GM23248 (cell line): ENCODE measurements around the gene SPTBN4. TPM values are rescaled to one million over a fixed set of nuclear protein-coding genes. Genes with fewer than 3 reads are reported as not detected.
"Not testable (repeated sequence)": the region's sequence is repeated elsewhere in the genome, so short reads cannot be mapped to it uniquely, and the experiment has no call there.

Experiments used
- DNase-seq: peaks from one replicate; pipeline ENCODE4 v3.0.0-alpha.2; 2015
- H2AFZ ChIP-seq: fragments of 200-600 bp; sonication (generic); 2 replicates; pipeline ENCODE4 v1.6.1; 2016; ENCODE audit warnings: antibody characterized with exemption
- H3F3A ChIP-seq: fragments of 200-600 bp; sonication (generic); 2 replicates; pipeline ENCODE4 v1.6.1; 2016; ENCODE audit warnings: mild to moderate bottlenecking, antibody characterized with exemption, mixed run types; ENCODE audit not compliant: insufficient read depth
- H3K27ac ChIP-seq: fragments of 200-600 bp; sonication (generic); 2 replicates; pipeline ENCODE4 v1.5.1; 2016; ENCODE audit warnings: mild to moderate bottlenecking
- H3K27me3 ChIP-seq: fragments of 200-600 bp; sonication (generic); replicated peaks from 2 replicates; pipeline ENCODE4 v1.6.1; 2016; ENCODE audit warnings: mild to moderate bottlenecking; ENCODE audit not compliant: insufficient read depth
- H3K36me3 ChIP-seq: fragments of 200-600 bp; sonication (generic); 2 replicates; pipeline ENCODE4 v1.6.1; 2016; ENCODE audit warnings: low read depth, mild to moderate bottlenecking
- H3K4me1 ChIP-seq: fragments of 200-600 bp; sonication (generic); 2 replicates; pipeline ENCODE4 v1.6.1; 2016; ENCODE audit warnings: mild to moderate bottlenecking; ENCODE audit not compliant: insufficient read depth
- H3K4me2 ChIP-seq: fragments of 200-600 bp; sonication (generic); one replicate; pipeline ENCODE4 v1.6.1; 2016; ENCODE audit warnings: mild to moderate bottlenecking; ENCODE audit not compliant: unreplicated experiment
- H3K4me3 ChIP-seq: fragments of 200-600 bp; sonication (generic); 2 replicates; pipeline ENCODE4 v1.5.1; 2016; ENCODE audit warnings: mild to moderate bottlenecking
- H3K79me2 ChIP-seq: fragments of 200-600 bp; sonication (generic); 2 replicates; pipeline ENCODE4 v1.6.1; 2016; ENCODE audit warnings: mild to moderate bottlenecking; ENCODE audit not compliant: insufficient read depth
- H3K9ac ChIP-seq: fragments of 200-600 bp; sonication (generic); 2 replicates; pipeline ENCODE4 v1.6.1; 2016; ENCODE audit warnings: mild to moderate bottlenecking
- H3K9me2 ChIP-seq: fragments of 200-600 bp; sonication (generic); 2 replicates; pipeline ENCODE4 v1.6.1; 2016; ENCODE audit warnings: mixed run types, mild to moderate bottlenecking, moderate library complexity; ENCODE audit not compliant: insufficient read depth
- H3K9me3 ChIP-seq: fragments of 200-600 bp; sonication (generic); one replicate; pipeline ENCODE4 v1.6.1; 2017; ENCODE audit warnings: low read depth
- H4K20me1 ChIP-seq: fragments of 200-600 bp; sonication (generic); 2 replicates; pipeline ENCODE4 v1.6.0; 2016; ENCODE audit not compliant: insufficient read depth
- EZH2 ChIP-seq: fragments of 200-600 bp; sonication (generic); IDR thresholded peaks from 2 replicates; pipeline ENCODE4 v1.6.1; 2018; ENCODE audit warnings: antibody characterized with exemption, mild to moderate bottlenecking; ENCODE audit not compliant: insufficient read depth, poor library complexity, severe bottlenecking
- EZH2phosphoT487 ChIP-seq: fragments of 200-600 bp; sonication (generic); IDR thresholded peaks from 2 replicates; pipeline ENCODE4 v1.6.1; 2018; ENCODE audit warnings: antibody characterized with exemption, moderate library complexity, mild to moderate bottlenecking, low read depth; ENCODE audit not compliant: insufficient read depth
- WGBS, 2 experiments: methylation state at CpG; one replicate each; pipeline ENCODE4 v1.1.6; 2015 to 2017; ENCODE audit warnings: low lambda C conversion rate in 2 of 2, low coverage in 1 of 2; ENCODE audit errors: missing lambda C conversion rate in 2 of 2; 5-methylcytosine and 5-hydroxymethylcytosine counted together
- in situ Hi-C: fragments of 300-500 bp; cut with MboI; formaldehyde crosslinking; loops from 2 replicates; pipeline ENCODE4 v1.15.0; 2020
- polyA plus RNA-seq: library from polyadenylated mRNA; unstranded; fragments of >200 nt; fragmentation: Nextera tagmentation; extraction: Ambion mirVana; gene quantifications from 2 replicates; pipeline ENCODE4 v1.2.1, GENCODE V29; 2016
- total RNA-seq: library from RNA; depleted of rRNA; stranded (reverse); fragments of >200 nt; shearing (Covaris generic); gene quantifications from 2 replicates; pipeline ENCODE4 v1.2.3, GENCODE V29; 2014

SPTBN4 gene
- total and polyA plus RNA-seq, 2 experiments from 2014 or later: 0.69 to 2.1 TPM

- peak; percentile 18 for DNase-seq
- no peaks in the 10 kb centered on the region for H3K4me1 ChIP-seq
- TF ChIP-seq EZH2phosphoT487: no peak
- TF ChIP-seq EZH2: no peak
- no peaks in the 10 kb centered on the region for H3K36me3 ChIP-seq
- no peaks in the 10 kb centered on the region for H3K9me3 ChIP-seq
- H3K9me2 ChIP-seq: no peaks in the 10 kb centered on the region
- H3K79me2 ChIP-seq: no peaks in the 10 kb centered on the region
- no peak overlapping the region for H3K4me3 ChIP-seq
- WGBS, 2 experiments: 8 to 18% methylated on average over 6 of the region's 6 CpGs
- no peaks in the 10 kb centered on the region for H3F3A ChIP-seq
- no peaks in the 10 kb centered on the region for H4K20me1 ChIP-seq
- H3K4me2 ChIP-seq: no peak overlapping the region
- no peak overlapping the region for H3K9ac ChIP-seq
- in situ Hi-C loops: no loop called here
- H2AFZ ChIP-seq: no peak overlapping the region
- no peak overlapping the region for H3K27ac ChIP-seq
- H3K27me3 ChIP-seq: no peaks in the 10 kb centered on the region
These were observed 75.5 kb downstream of the SPTBN4 start for GRCh38 chr19:40542202-40542859.

GRCh38 chr19:40543029-40543597 is 76.3 kb downstream of the SPTBN4 start:
- Histone ChIP-seq H3F3A (no peaks in the 10 kb centered on the region), H3K27ac (no peak overlapping the region), H3K9me2 (no peaks in the 10 kb centered on the region), H3K79me2 (no peaks in the 10 kb centered on the region), H3K4me3 (no peak overlapping the region), H4K20me1 (no peaks in the 10 kb centered on the region), H3K4me2 (no peak overlapping the region), H3K4me1 (no peaks in the 10 kb centered on the region), H3K36me3 (no peaks in the 10 kb centered on the region), H3K27me3 (no peaks in the 10 kb centered on the region), H3K9me3 (no peaks in the 10 kb centered on the region), H2AFZ (no peak overlapping the region), H3K9ac (no peak overlapping the region)
- 67 to 72% methylated on average over 6 of the region's 6 CpGs for WGBS, 2 experiments
- in situ Hi-C loops: no loop called here
- no peak for TF ChIP-seq EZH2phosphoT487
- no peak for TF ChIP-seq EZH2
- DNase-seq: no peak

GRCh38 chr19:40546153-40546841 is 79.5 kb downstream of the SPTBN4 start:
- WGBS, 2 experiments: 52 to 62% methylated on average over 3 of the region's 3 CpGs
- H3F3A ChIP-seq, DNase-seq, H3K79me2 ChIP-seq, H3K9ac ChIP-seq, H3K4me2 ChIP-seq, in situ Hi-C loops, H3K27me3 ChIP-seq, H3K9me3 ChIP-seq, H3K4me3 ChIP-seq, H3K36me3 ChIP-seq, H2AFZ ChIP-seq, H3K27ac ChIP-seq, H4K20me1 ChIP-seq, H3K9me2 ChIP-seq, H3K4me1 ChIP-seq: not testable (repeated sequence)

GRCh38 chr19:40547190-40547589 is 80.4 kb downstream of the SPTBN4 start:
- H3K4me2 ChIP-seq, DNase-seq, in situ Hi-C loops, H4K20me1 ChIP-seq, H3K27me3 ChIP-seq, H3K36me3 ChIP-seq, H2AFZ ChIP-seq, H3K9ac ChIP-seq, H3K27ac ChIP-seq, H3K79me2 ChIP-seq, H3K4me3 ChIP-seq, H3F3A ChIP-seq, H3K9me3 ChIP-seq, H3K4me1 ChIP-seq, H3K9me2 ChIP-seq: not testable (repeated sequence)
- 73 to 75% methylated on average over 4 of the region's 4 CpGs for WGBS, 2 experiments
